EH (cell line): ENCODE measurements around the gene ASB6.
"Not testable (repeated sequence)": the region's sequence is repeated elsewhere in the genome, so short reads cannot be mapped to it uniquely, and the experiment has no call there.

Source experiments
- DNase-seq: peaks from one replicate; pipeline ENCODE4 v3.0.0-alpha.2; 2015; ENCODE audit warnings: low read depth

ASB6 gene

DNA sequence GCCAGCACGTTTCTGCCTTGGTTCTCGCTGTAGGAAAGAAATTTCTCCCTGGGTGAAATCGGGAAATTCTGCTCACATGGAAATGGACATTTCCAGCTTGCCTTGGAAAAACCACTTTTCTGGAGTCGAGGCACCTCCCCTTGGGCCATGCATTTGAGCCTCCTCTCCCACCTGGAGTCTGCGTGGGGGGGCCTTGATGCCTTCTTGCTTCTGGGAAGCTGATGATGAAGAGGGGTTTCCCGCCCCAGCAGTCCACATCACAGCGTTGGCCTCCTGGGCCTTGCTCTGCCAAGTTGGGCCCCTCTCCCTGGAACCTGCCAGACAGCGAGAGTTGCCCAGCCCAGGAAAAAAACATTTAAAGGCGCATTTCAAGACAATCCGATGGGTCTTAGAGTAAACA lies 1.8 kb upstream of the ASB6 start:
- DNase-seq, result no peak

DNA sequence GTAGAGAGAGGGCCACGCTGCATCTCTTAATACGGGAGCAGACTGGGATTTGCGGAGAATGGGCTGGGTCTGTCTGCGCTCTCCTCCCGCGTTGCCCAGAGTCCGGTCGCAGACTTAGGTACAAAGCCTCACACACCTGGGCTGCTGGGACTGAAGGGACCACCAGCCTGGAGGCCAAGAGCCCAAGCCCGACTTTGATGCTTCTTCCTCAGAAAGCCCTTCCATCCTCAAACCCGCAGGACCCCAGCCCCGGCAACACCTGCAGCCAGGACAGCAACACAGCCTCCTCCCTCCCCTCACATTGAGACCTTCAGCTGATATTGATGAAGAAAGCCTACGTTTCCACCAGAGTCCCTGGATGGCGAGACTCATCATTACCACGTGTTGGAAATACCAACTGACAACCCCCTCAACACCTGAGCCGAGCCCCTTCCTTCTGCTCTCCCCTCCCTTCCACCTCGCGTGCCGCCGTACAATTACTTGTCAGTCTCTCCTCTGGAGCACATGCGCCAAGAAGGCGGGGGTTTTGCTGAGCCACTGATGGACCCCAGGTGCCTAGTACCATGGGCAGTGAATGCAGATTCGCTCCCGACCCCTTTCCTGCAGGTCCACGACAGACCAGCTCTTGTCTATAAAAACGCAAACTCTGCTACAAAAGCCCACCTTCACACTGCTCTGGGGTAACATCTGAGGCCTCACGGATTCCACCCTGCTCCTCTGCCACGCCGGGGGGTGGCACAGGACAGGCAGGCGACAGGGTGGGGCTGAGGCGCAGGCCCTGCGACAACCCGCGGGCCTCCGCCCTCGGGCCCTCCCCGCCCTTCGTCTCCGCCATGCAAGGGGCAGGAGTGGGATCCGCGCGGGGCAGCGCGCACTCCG lies 841 bp downstream of the ASB6 start:
- no peak for DNase-seq

DNA sequence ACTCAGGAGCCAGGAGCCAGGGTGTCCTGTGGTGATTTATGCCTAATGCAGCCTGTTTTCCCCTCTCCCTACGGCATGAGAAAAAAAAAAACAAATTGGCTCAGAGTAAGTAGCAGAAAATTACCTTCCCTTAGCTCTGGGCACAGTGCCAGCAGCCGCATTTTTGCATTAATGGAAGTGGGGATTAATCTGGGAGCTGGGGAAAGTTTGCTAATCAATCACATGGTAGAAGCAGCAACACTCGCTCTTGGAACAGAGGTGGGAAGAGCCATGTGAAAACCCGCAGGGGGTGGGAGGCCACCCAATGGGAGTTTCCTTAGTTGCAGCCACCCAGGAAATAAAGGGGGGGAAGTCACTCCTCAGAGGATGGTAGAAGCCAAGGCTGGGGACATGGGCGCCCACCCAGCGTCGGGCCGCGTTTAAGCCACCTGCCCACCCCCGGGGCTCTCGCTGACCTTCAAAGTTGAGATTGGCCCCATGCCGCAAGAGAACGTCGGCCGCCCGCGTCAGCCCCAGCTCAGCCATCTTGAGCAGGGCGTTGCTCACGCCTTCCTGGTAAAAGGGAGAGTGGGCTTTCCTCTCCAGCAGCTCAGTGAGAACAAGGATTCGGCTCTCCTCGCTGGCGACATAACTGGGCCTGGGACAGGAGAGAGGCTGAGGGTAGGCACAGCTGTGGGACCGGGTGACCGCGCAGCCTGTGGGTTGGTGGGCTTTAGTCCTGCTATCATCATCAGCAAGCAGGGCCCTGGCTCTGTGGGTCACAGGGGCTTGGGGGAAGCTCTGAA lies 1.7 kb downstream of the ASB6 start:
- peak; percentile 43 for DNase-seq

DNA sequence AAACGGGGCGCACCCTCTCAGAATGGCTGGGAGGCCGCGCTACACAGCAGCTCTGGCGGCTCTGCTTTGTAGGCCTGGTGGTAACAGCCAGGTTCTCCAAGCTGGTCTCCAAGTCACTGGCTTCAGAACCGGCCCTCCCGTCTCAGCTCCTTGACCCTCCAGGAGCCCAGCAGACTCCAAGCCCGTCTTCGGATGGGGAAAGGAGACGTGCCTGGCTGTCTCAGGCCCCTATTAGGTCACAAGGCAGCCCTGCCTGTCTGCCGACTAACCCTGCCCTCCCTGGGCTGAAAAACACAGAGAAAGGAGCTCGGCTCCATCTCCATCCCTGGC lies 2.2 kb downstream of the ASB6 start:
- DNase-seq, result no peak

DNA sequence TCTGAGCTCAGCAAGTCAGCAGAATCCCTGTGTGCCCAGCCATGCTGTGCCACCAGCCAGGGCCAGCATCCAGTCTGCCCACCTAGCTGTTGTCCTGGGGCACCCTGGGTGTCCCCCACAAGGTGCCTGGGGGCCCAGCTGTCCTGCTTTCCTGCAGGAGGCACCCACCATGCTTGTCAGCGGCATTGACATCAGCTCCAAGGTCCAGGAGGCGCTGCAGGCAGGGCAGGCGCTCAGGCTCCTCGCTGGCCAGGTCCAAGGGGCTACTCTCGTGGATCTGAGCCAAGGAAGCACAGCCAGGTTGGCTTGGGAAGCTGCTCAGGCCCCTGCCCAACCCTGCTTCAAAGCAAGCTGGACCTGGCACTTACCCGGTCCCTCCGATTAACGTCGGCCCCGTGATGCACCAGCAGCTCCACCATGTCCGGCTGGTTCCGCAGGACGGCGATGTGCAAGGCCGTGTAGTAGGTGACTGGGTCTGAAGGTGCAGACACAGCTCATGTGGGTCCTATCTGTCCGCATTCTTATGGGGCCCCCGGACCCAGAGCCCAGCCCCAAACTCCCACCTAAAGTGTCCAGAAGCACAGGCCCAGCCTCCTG lies 2.8 kb downstream of the ASB6 start:
- no peak for DNase-seq

DNA sequence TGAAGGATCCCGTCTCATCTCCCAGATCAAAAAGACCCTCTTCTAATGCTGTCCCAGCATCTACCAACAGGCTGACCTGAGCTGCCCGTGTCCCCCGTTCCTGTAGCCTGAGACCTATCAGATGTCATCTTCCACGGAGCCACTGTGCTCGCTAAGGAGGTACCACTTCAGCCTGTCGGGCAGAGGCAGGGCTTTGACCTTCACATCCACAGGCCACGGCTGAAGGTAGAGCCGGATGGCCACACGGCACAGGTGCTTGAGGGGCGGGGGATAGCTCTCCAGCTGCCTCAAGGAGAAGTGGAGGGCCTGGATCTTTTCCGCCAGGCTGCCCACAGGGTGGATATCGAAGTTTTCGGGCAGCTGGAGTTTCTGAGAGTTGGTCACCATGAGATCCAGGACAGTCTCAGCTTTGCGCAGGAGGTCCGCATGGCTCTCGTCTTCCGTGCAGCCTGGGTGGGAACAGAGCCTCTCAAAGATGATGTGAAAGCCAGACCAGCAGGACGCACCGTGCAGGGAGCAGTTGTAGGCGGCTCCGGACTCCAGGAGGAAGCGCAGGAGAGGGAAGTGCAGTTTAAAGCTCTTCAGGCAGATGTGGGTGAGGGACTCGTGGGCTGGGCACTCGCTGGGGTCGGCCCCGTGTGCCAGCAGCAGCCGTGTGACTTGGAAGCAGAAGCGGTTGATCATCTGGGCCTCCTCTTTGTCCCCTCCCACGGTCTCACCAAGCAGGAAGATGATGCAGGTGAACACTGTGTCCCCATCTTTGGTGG lies 4.1 kb downstream of the ASB6 start:
- DNase-seq, result no peak

DNA sequence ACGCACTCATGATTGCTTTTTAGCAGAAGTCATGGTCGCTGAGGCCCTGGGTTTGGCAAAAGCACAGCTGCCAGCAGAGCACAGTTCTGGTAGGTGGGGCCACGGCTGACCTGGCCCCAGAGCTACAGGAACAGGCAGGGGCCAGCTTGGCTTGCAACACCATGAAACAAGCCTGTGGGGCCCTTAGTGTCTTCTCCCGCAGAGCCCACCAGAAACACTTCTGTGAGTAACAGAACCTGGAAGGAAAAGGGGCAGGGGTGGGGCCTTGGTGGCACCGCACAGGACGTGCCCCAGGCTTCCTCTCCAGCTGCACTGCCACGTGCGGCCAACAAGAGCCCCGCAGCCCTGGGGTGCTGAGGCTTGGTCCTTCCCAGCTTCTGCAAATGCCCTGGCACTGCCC lies 4.8 kb downstream of the ASB6 start:
- DNase-seq, result no peak

DNA sequence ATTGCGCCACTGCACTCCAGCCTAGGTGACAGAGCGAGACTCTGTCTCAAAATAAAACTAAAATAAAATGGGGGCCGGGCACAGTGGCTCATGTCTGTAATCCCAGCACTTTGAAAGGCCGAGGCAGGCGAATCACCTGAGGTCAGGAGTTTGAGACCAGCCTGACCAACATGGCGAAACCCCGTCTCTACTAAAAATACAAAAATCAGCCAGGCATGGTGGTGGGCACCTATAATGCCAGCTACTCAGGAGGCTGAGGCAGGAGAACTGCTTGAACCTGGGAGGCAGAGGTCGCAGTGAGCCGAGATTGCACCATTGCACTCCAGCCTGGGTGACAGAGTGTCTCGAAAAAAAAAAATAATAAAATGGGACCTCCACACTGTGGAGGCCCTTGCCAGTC lies 5.6 kb downstream of the ASB6 start:
- DNase-seq, result not testable (repeated sequence)

DNA sequence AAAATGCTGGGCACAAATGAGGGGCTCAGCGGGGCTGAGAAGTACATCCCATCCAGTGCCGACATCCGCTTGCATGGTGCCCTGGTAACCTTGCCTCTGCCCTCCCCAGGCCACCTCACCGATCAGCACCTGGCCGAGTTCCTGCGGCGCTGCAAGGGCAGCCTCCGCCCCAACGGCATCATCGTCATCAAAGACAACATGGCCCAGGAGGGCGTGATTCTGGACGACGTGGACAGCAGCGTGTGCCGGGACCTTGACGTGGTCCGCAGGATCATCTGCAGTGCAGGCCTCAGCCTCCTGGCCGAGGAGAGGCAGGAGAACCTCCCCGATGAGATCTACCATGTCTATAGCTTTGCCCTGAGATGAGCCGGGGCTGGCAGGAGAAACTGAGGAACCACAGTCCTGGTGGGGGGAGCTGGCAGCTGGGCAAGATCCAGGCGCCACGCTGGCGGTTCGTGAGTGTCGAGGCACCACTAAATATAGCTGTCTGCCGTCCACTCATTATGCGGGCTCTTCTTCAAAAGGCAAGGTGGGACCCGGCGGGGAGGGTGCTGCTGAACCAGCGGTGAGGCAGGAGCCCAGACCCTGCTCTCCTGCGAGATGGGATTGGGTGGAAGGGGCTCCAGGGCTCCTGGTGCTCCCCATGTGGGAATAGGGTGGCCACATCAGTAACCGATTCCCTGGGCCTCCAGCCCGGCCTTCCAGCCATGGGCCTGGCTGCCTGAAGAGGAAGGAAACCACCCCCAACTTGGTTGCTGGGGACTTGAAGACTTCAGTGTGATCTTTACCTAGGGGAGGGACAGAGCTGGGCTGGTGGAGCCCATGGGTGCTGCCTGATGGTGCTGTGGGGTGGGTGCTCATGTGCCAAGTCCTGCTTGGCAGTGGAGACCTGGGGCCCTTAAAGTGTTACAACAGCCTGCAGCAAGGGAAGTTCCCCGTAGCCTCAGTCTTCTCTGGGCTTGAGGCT lies 6.6 kb downstream of the ASB6 start:
- DNase-seq, result no peak

DNA sequence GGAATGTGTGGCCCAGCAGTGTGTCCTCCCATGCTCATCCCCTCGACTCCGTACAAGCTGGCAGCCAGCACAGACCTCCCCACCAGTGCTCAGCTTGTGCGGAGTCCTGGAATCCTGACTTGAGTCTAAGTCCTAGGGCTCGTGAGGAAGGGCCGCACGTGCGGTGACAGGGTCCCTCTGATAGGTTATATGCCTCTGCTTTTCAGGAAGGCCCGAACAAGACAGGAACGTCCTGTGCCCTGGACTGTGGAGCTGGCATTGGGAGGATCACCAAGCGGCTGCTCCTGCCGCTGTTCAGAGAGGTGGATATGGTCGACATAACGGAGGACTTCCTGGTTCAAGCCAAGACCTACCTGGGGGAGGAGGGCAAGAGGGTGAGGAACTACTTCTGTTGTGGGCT lies 8.1 kb downstream of the ASB6 start:
- no peak for DNase-seq

DNA sequence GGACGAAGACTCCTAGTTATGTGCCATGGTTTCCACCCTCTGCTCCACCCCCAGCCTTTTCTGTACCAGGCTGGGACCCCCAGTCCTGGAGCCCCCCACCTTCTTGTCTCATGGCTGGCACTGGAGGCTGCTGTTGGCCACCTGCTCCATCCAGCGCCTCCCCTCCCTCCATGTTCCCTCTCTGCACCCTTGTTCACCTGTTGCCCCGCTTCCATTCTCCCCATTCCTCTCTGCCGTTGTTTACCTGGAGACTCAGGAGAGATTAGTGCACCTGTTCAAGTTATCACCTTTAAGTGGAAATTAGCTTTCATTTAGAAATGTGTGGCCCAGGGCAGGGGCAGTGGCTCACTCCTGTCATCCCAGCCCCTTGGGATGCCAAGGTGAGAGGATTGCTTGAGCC lies 8.7 kb downstream of the ASB6 start:
- no peak for DNase-seq

DNA sequence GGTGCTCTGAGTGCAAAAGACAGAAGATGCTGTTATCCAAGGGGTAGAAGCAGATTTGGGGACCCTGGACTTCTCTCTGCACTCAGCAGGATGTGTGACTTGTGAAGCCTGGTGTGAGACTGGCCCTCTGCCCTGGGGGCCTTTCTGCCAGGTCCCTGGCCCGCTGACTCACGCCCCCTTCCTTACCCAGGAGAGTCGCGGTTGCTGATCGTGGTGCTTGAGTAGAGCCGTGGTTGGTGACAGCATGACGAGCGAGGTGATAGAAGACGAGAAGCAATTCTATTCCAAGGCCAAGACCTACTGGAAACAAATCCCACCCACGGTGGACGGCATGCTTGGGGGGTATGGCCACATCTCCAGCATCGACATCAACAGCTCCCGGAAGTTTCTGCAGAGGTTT lies 9.5 kb downstream of the ASB6 start:
- DNase-seq, result peak; percentile 44

DNA sequence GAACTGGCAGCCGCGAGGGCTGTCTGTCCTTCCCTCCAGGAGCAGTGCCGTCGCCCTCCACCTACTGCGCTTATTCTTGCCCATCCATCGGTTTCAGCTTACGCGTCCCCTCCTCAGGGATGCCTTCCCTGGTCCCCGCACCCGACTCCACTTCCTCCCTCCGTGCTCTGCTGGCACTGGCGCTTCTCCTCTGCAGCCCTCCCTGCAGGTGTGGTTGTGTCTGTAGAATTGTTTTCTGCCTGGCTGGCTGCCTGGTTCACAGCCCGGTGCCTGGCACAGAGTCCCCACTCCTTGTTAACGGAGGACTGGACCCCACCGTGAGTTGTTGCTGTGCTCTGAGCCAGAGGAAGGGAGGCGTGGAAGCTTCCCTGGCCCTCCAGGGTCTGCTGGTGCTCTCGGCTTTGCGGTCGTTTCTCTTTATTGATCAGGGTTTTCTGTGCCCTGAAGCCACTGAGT lies 10.2 kb downstream of the ASB6 start:
- no peak for DNase-seq

DNA sequence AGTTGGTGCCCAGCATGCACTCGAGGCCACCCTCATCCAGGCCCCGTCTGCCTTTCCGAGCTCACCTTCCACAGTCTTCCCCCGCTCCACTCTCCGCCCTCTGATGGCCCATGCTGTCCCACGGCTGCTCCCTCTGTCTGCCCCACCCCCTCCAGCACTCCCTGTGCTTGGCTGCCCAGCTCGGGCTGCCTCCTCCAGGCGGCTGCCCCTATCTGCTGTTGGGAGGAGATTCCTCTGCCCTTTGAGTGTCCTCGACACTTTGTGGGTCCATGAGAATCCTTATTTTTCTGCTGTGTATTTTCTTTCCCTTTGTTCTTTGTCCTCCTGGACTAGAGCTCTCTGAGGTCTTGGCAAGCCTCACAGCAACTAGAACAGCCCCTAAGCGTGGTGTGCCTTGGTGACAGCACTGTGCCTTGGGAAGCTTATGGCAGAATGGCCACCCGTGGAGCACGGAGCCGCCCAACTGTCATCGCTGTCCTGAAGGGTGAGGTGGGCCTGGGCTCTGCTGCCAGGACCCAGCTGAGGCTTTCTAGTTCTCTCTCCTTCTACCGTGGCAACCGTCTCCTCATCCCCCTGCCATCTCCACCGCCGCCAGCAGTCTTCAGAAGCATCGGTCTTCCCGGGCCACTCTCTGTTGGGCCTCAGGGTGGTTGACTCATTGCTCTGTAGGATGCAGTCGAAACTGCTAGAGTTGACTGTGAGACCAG lies 10.8 kb downstream of the ASB6 start:
- peak; percentile 67 for DNase-seq

DNA sequence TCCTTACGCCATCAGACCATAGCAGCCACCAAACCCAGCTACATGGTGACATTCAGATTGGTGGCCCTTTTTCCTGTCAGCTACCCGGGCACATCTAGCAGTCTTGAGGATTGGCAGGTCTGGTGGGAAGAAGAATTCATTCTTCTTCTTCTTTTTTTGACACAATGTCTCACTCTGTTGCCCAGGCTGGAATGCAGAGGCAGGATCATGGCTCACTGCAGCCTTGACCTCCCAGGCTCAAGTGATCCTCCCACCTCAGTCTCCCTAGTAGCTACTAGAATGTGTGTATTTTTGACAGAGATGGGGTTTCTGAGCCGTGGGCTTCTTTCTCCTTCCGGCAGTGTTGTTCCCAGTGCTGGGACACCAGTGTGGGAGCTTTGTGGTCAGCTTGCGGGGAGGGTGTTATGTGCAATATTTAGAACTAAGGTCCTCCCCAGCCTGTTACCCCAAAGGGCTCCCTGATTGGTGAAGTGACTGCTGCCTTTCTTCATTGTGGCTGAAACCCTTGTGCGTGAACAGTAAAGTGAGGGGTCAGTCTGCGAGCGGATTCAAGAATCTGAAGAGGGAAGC lies 12.6 kb downstream of the ASB6 start:
- no peak for DNase-seq

DNA sequence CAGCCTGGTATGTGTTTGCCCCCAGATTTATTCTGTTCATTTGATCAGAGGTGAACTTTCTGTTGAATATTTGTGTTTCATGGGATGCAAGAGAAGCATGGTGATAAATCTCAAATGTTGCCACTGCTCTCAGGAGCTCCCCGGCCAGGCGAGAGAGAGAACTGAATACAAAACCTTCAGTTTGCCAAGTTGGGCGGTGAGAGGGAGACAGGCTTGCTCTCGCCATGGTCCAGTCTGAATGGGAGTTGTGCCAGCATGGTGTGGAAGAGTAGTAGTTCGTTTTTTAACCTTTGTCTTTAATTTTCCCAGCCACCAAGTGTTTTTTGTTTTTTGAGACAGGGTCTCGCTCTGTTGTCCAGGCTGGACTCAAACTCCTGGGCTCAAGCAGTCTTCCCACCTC lies 13.2 kb downstream of the ASB6 start:
- DNase-seq, result no peak

DNA sequence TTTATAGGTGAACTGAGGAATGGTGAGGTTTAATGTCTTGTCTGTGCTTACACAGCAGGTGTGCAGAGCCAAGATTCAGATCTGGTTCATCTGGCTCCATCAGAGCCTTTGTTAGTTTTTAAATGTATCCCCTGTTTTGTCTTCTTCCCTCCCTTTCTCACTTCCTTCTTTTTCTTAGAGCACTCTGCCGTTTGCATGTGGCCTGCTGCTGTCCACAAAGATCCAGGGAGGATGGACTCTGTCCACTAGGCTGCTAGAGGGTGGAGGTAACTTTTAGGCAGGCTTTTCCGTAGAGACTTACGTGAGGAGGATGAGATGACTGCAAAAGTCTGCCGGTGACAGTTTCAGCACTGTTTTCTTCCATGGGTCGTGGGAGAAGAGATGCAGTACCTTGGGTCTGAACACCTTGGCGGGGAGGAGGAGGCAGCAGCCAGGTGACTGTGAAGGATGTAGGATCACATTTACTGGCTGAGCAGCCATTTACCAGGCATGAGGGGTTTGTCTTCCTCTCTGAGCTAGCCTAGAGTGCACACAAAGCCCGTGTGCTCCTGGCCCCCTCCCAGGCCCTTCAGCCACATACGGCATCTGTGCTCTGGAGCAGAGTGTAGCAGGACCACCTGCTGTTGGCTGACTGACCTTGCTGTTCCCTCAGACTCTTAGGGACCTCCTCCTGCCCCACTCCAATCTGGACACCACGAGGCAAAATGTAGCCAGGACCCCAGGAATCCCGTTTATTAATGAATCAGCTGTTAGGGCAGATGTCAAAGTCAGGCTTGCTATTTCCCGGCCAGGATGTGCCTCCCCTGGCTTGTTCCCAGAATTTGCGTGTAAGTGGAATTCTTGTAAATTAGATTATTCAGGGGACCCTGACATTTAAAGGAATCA lies 14.2 kb downstream of the ASB6 start:
- DNase-seq, result peak; percentile 84

DNA sequence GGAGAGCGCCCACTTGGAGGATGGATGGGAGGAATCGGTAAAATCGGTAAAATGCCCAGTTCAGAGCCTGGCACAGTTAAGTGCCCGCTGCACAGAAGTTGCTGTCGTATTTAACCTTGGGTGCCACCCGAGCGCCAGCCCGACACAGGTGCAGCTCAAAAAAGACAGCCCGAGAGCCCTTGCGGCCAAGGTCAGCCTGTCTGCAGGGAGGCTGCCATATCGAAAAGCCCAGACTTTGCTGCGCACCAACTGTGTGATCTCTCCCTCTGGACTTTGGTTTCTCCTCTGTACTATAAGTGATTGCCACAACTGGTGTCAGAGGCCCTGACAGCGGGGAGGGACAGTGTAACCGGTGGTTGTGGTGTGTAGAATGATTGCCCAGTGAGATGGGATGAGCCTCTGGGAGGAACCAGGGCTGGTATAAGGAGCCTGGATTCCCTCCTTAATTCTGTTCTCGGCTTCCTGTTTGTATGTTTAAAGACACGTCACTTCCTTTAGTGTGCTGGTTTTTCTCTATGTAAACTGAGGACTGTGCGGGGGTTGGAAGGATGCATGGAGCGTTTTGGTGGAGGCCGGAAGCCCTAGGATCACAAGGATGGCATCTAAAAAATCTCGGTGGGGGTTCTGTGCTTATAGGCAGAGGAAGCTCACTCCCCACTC lies 15.2 kb downstream of the ASB6 start:
- peak; percentile 98 for DNase-seq
